ENCODE results near the gene TCN1.
"Not testable (repeated sequence)": the region's sequence is repeated elsewhere in the genome, so short reads cannot be mapped to it uniquely, and the experiment has no call there.

Gene TCN1

GRCh38 chr11:59866397-59866796 is at the start of gene TCN1:
TSS of gene TCN1 (minus strand) at chr11:59866487. CDS start at chr11:59866470, 17 bp downstream.
- DNase-seq, result no peak

GRCh38 chr11:59903569-59903968 is 37.3 kb upstream of the TCN1 start:
- DNase-seq, result not testable (repeated sequence)

- peak; percentile 85 for DNase-seq
Measured at GRCh38 chr11:59901306-59901705, 35.0 kb upstream of the TCN1 start.

- no peak for DNase-seq
Measured at GRCh38 chr11:59900366-59901126, 34.3 kb upstream of the TCN1 start.

- peak; percentile 78 for DNase-seq
Measured at GRCh38 chr11:59899532-59899931, 33.2 kb upstream of the TCN1 start.

- peak; percentile 10 for DNase-seq
Measured at GRCh38 chr11:59898650-59899049, 32.4 kb upstream of the TCN1 start.

GRCh38 chr11:59898046-59898445 is 31.8 kb upstream of the TCN1 start:
- no peak for DNase-seq

- no peak for DNase-seq
Measured at GRCh38 chr11:59894616-59895015, 28.3 kb upstream of the TCN1 start.

- peak; percentile 5 for DNase-seq
Measured at GRCh38 chr11:59891781-59892181, 25.5 kb upstream of the TCN1 start.

GRCh38 chr11:59887156-59887555 is 20.9 kb upstream of the TCN1 start:
- DNase-seq, result not testable (repeated sequence)

GRCh38 chr11:59883597-59883996 is 17.3 kb upstream of the TCN1 start:
- DNase-seq, result no peak

- DNase-seq, result no peak
Measured at GRCh38 chr11:59879567-59879966, 13.3 kb upstream of the TCN1 start.

- no peak for DNase-seq
Measured at GRCh38 chr11:59878575-59878974, 12.3 kb upstream of the TCN1 start, which contains the start of gene OOSP3. TSS of gene OOSP3 (plus strand) at chr11:59878782. CDS start at chr11:59878809, 27 bp downstream.

- no peak for DNase-seq
Measured at GRCh38 chr11:59877784-59878183, 11.5 kb upstream of the TCN1 start.

GRCh38 chr11:59877325-59877724 is 11.0 kb upstream of the TCN1 start:
- DNase-seq, result no peak

- no peak for DNase-seq
Measured at GRCh38 chr11:59875856-59876519, 9.7 kb upstream of the TCN1 start.

- no peak for DNase-seq
Measured at GRCh38 chr11:59872076-59872475, 5.8 kb upstream of the TCN1 start.

GRCh38 chr11:59867946-59868345 is 1.7 kb upstream of the TCN1 start:
- DNase-seq, result no peak

- DNase-seq, result no peak
Measured at GRCh38 chr11:59866836-59867235, 549 bp upstream of the TCN1 start.

GRCh38 chr11:59865031-59865430 is 1.3 kb downstream of the TCN1 start:
- no peak for DNase-seq

- no peak for DNase-seq
Measured at GRCh38 chr11:59862252-59862651, 4.0 kb downstream of the TCN1 start.

- DNase-seq, result no peak
Measured at GRCh38 chr11:59859673-59860072, 6.6 kb downstream of the TCN1 start.

- DNase-seq, result peak; percentile 24
Measured at GRCh38 chr11:59857439-59858434, 8.6 kb downstream of the TCN1 start.

Data from EL (cell line).